Panc1 (cell line): ENCODE results near the gene ALOX12B.

Experiments used
- POLR2AphosphoS5 ChIP-seq: IDR thresholded peaks from 2 replicates; pipeline ENCODE4 v1.6.1; 2012; ENCODE audit warnings: mild to moderate bottlenecking, low read depth, low read length, moderate library complexity
- TF ChIP-seq, protein P1 (sequence below): fragments of 450-650 bp; IDR thresholded peaks from 2 replicates; pipeline ENCODE4 v1.5.1; 2017; ENCODE audit warnings: mild to moderate bottlenecking
- TF ChIP-seq, protein P2 (sequence below), 2 experiments: IDR thresholded peaks; 2 replicates each; pipeline ENCODE4 v1.6.1; 2011 to 2012; ENCODE audit warnings: low read depth in 2 of 2, control low read depth in 1 of 2, low read length in 1 of 2, mild to moderate bottlenecking in 1 of 2, moderate library complexity in 1 of 2; ENCODE audit not compliant: insufficient read depth in 1 of 2

DNA sequence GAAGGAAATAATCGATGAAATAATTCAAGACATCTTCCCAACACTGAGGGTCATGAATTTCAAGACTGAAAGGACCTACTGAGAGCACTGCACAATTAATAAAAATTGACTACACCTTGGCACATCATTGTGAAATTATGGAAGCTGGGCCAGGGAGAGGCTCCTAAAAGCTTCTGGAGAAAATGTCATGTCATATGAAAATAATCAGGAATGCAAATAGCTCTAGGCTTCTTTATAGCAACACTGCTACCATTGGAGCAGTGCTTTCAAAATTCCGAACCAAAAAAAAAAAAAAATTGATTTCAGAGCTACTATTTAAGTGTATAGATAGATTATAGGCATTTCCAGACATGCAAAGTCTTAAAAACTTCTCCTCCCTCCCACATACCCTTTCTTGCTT is 55.1 kb downstream of the ALOX12B start:
- TF ChIP-seq, protein P1, sequence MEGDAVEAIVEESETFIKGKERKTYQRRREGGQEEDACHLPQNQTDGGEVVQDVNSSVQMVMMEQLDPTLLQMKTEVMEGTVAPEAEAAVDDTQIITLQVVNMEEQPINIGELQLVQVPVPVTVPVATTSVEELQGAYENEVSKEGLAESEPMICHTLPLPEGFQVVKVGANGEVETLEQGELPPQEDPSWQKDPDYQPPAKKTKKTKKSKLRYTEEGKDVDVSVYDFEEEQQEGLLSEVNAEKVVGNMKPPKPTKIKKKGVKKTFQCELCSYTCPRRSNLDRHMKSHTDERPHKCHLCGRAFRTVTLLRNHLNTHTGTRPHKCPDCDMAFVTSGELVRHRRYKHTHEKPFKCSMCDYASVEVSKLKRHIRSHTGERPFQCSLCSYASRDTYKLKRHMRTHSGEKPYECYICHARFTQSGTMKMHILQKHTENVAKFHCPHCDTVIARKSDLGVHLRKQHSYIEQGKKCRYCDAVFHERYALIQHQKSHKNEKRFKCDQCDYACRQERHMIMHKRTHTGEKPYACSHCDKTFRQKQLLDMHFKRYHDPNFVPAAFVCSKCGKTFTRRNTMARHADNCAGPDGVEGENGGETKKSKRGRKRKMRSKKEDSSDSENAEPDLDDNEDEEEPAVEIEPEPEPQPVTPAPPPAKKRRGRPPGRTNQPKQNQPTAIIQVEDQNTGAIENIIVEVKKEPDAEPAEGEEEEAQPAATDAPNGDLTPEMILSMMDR = no peak
- TF ChIP-seq, protein P2, sequence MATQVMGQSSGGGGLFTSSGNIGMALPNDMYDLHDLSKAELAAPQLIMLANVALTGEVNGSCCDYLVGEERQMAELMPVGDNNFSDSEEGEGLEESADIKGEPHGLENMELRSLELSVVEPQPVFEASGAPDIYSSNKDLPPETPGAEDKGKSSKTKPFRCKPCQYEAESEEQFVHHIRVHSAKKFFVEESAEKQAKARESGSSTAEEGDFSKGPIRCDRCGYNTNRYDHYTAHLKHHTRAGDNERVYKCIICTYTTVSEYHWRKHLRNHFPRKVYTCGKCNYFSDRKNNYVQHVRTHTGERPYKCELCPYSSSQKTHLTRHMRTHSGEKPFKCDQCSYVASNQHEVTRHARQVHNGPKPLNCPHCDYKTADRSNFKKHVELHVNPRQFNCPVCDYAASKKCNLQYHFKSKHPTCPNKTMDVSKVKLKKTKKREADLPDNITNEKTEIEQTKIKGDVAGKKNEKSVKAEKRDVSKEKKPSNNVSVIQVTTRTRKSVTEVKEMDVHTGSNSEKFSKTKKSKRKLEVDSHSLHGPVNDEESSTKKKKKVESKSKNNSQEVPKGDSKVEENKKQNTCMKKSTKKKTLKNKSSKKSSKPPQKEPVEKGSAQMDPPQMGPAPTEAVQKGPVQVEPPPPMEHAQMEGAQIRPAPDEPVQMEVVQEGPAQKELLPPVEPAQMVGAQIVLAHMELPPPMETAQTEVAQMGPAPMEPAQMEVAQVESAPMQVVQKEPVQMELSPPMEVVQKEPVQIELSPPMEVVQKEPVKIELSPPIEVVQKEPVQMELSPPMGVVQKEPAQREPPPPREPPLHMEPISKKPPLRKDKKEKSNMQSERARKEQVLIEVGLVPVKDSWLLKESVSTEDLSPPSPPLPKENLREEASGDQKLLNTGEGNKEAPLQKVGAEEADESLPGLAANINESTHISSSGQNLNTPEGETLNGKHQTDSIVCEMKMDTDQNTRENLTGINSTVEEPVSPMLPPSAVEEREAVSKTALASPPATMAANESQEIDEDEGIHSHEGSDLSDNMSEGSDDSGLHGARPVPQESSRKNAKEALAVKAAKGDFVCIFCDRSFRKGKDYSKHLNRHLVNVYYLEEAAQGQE (IDR thresholded peaks at IDR 0.05; ENCODE audit: insufficient read depth in 1 of 2, low read depth in 2 of 2, low read length in 1 of 2) = no peak
- no peak for TF ChIP-seq POLR2AphosphoS5
